GM19468 (cell line): Measurements from ENCODE around the gene SHISA5.

Experiments used
- ATAC-seq: cut with Tn5 transposase; IDR thresholded peaks from one replicate; pipeline ENCODE4 v1.9.1; 2021; ENCODE audit warnings: mild to moderate bottlenecking, moderate library complexity, moderate number of reproducible peaks; ENCODE audit not compliant: unreplicated experiment; ENCODE audit errors: extremely low read depth

Gene SHISA5

DNA sequence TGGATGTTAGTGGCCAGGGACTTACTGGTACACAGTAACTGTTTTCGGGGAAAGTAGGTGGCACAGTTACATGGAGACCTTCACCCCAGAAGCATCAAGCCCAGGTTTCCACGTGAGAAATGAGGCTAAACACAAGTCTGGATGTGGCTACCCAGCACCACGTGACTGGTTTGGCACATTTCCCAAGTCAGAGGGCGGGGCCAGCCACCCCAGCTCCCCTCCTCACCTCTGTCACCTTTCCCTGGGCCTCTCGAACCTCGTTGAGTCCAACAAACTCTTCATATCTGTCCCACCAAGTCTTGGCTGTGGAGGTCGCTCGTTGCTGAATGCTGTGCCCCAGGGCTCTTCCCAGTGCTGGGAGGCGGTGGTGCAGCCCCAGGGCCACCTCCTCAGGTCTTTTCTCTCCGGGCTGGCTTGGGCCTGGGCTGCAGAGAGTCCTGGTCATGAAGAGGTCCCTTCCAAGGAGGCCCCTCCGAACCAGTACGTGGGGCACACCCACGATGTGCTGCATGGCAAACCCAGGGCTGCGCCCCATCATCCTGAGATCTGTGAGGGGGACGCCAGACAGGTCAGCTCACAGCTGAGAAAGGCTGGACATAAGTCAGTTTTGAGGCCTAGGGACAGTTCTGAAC lies 69.3 kb downstream of the SHISA5 start:
- no peak for ATAC-seq

DNA sequence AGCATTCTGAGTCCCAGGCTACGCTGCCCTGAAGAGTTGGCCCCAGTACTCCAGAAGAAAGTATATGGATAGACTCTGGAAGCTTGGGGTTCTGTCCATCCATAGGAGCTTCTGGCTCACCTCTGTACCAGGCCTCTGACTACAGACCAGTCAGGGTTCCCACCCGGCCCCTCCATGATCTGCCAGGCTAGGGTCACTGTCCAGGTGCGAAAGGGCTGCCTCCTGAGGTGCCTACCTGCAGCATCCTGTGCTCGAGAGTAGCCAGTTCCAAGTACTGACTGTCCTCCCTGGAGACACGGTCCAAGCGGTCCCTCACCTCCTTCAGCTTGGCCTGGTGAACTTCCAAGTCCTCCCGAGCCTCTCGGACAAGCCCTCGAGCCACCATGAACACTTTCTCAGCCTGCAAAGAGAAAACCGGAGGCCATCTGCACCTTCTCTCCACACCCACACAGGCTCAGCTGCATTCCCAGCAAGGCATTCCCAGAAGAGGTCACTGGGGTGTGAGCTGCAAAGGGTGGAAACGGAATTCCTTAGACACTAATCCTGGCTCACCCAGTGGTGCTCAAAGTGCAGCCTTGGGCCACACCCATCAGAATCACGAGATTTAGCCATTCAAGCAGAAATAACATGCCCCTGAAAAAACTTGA lies 70.4 kb downstream of the SHISA5 start:
- no peak for ATAC-seq

GRCh38 chr3:48432411-48433371 lies 71.3 kb downstream of the SHISA5 start:
- ATAC-seq: no peak

GRCh38 chr3:48431224-48432029 lies 72.5 kb downstream of the SHISA5 start:
- ATAC-seq: no peak

- ATAC-seq: no peak
These were observed 73.3 kb downstream of the SHISA5 start for GRCh38 chr3:48430708-48431101.

- ATAC-seq: no peak
These were observed 73.8 kb downstream of the SHISA5 start, which contains the start of gene PLXNB1 for GRCh38 chr3:48429960-48430707. Gene PLXNB1 (minus strand): TSS chr3:48430086. CDS start chr3:48424611, 5,475 bp downstream.

DNA sequence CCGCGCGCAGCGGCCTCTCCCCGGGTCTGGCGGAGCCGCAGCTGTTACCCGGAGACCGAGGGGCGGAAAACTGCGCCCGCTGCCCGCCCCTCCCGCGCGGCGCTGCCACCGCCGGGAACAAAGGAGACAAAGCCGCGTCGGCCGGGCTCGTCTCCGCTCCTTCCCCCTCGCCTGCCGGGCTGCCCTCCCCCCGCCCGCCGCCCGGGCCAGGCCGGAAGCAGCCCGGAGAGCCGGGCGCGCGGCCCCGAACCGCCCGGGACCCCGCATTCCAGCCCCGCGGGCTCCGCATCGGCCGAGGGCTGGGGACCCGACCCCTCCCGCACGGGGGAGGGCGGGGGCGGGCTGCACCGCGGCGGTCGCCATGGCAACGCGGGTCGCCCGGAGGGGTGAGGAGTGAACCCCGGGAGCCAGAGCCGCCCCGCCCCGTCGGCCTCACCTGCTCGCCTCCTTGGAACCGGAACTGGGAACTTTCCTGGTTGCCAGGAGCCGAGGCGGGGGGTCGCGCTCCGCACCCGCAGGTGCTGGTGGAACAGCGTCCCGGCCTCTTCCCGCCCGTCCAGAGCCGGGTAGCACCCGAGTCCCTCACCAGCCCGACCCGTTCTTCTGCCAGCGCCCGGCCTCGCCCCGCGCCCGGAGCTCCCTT lies 74.5 kb downstream of the SHISA5 start:
- ATAC-seq: peak; percentile 37

DNA sequence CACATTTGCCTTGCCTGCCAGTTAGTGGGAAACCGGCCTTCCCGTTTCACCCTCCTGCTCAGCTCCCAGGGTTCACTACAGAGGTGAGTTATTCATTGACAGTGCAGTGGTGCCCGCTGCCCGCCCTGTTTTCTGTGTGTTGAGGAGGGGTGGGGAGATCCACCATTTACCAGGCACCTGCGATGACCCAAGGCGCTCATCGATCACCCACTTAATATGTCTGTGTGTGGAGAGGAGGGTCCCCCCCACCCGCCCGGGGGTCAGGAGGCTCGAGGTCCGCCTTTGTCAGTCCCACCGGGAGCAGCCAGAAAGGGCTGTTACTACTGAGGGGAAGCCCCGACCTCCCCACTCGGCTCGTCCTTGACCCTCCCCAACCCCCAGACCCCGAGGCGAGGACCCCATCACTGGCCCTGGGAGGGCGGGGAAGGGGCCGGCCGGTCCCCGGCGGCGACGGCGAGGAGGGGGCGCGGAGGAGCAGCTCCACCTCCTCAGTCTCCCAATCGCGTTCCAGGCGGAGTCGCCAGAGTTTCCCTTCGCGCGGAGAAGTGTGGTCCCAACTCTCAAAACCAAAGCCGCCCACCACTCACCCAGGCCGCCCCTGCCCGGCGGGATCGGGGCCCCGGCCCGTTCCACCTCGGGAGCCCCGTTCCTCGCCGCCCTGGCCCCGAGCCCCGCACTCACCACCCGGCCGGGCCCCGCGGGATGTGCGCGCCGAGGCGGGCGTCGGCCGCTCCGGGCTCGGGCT lies 75.2 kb downstream of the SHISA5 start:
- ATAC-seq: no peak

- ATAC-seq: no peak
These were observed 75.8 kb downstream of the SHISA5 start for GRCh38 chr3:48428088-48428571.

- ATAC-seq: no peak
These were observed 76.4 kb downstream of the SHISA5 start for GRCh38 chr3:48427630-48427962.

- ATAC-seq: no peak
These were observed 76.9 kb downstream of the SHISA5 start for GRCh38 chr3:48426944-48427629.

- no peak for ATAC-seq
These were observed 77.5 kb downstream of the SHISA5 start for GRCh38 chr3:48426401-48426909.

DNA sequence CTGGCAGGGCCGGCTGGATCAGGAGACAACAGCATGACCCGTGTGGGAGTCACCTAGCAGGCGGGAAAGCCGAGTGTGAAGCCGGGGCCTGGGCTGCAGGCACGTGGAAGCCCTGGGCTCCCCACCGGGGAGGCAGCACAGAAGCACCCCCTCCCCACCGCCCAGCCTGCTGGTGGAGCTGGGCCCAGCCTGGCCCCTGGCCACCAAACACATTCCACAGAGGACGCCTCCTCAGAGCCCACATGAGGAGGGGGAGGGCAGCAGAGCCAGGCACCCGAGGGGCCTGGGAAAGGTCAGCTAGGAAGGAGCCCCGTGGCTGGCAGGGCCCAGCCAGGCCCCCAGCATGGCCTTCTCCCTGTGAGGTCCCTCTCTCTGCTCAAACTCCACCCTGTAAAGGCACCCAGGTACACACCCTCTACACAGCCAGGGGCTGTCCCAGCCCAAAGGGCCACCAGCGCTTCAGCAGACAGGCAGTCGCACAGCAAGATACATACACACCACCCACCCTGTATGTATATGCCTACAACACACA lies 78.6 kb downstream of the SHISA5 start:
- no peak for ATAC-seq

DNA sequence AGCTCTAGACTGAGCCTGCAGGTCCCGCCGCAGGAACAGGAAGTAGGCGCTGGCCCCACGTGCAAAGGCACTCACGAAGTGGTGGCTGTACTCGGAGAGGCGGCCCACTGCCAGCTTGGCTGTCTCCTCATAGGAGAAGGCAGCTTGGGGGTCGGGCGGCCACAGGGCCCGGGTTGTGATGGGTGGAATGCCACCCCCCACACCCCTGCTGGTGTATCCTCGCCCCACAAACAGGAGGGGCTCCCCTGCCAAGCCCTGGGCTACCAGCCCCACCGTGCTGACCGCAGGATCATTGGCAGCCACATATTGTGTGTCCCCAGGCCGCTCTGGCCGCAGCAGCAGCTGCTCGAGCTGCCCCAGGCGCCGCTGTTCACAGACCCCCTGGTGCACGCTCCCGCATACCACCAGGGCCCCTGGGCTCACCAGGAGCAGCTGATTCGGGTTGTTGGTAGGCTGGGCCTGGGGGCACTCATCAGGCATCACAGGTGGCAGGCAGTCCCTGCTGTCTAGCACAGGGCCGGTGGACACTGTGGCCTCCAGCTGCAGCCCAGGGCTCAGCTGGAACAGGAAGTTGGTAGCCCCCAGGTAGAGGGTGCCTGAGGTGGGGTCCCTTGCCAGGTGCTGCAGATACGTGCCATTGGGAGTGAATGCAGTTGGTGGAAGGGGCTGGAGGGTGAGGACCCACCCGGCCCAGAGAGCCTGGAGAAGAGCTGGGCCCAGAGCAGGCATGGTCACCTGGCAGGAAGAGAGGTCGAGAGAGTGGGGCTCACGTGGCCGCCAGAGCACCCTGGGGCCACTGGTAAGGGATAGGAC lies 79.9 kb downstream of the SHISA5 start:
- no peak for ATAC-seq

DNA sequence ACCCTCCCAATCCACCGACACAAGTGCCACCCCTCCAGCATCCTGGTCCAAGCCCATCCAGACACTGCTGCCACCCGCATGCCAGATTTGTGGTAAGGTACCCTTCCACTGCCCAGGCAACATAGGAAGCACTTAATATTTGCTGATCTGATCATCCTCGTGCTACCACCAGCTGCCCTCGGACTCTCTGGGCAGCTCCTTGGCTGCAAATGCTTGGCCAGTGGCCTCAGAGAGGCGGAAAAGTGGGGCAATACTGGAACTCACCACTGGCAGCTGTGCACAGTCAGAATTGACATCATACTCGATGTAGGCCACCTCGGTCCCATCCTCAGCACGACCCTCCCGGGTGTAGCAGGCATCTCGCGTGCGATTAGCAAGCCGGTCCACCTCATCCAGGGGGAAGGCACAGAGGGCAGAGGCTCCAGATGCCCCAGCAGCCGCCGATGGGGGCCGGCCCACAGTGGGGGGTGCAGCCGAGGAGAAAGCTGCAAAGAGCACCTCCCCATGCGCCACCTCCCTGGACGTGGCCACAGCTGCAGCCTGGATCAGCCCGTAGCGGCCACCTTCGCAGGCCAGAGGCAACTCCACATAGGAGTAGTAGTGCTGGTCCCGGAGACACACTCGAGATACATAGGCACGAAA lies 80.6 kb downstream of the SHISA5 start:
- no peak for ATAC-seq

- no peak for ATAC-seq
These were observed 81.3 kb downstream of the SHISA5 start for GRCh38 chr3:48422681-48423080.
